Heart left ventricle (tissue), 16 donors: ENCODE data around the gene AQP11. TPM values are rescaled to one million over a fixed set of nuclear protein-coding genes. Genes with fewer than 3 reads are reported as not detected.

Experiments used
- ATAC-seq, 4 donors: fragments of 200-7000 bp; cut with Tn5 transposase; one replicate each; pipeline ENCODE4 v1.9.1; 2020 to 2022; ENCODE audit warnings: moderate library complexity in 4 of 4, mild to moderate bottlenecking in 3 of 4, moderate number of reproducible peaks in 1 of 4
- DNase-seq, 5 donors: peaks; one replicate each; pipeline ENCODE4 v3.0.0-alpha.2; 2020
- H3K27ac ChIP-seq, 12 donors: fragments of 200-600 bp; sonication (generic) in 4 of 12; one replicate each; pipeline versions ENCODE4 v1.5.0 to v1.8.0; 2016 to 2022; ENCODE audit warnings: mild to moderate bottlenecking in 2 of 12
- H3K27me3 ChIP-seq, 9 donors: fragments of 200-600 bp; sonication (generic) in 2 of 9; one replicate each; pipeline versions ENCODE4 v1.5.1 to v1.8.0; 2016 to 2022; ENCODE audit warnings: mild to moderate bottlenecking in 3 of 9
- H3K36me3 ChIP-seq, 9 donors: fragments of 200-600 bp; sonication (generic) in 2 of 9; one replicate each; pipeline versions ENCODE4 v1.5.0 to v1.8.0; 2018 to 2022; ENCODE audit warnings: mild to moderate bottlenecking in 2 of 9
- H3K4me1 ChIP-seq, 12 donors: fragments of 200-600 bp; sonication (generic) in 4 of 12; one replicate each; pipeline versions ENCODE4 v1.5.0 to v1.8.0; 2016 to 2022; ENCODE audit warnings: mild to moderate bottlenecking in 3 of 12
- H3K4me3 ChIP-seq, 12 donors: fragments of 200-600 bp; sonication (generic) in 4 of 12; one replicate each; pipeline versions ENCODE4 v1.5.0 to v1.8.0; 2017 to 2022; ENCODE audit warnings: mild to moderate bottlenecking in 9 of 12, moderate library complexity in 4 of 12
- H3K9me3 ChIP-seq, 12 donors: fragments of 200-600 bp; sonication (generic) in 4 of 12; one replicate each; pipeline versions ENCODE4 v1.5.0 to v1.8.0; 2016 to 2022; ENCODE audit warnings: mild to moderate bottlenecking in 1 of 12
- CTCF ChIP-seq, 12 donors: fragments of 200-600 bp; sonication (generic) in 4 of 12; IDR thresholded peaks; one replicate each; pipeline versions ENCODE4 v1.5.0 to v1.8.0; 2018 to 2022; ENCODE audit warnings: antibody characterized with exemption in 12 of 12, mild to moderate bottlenecking in 5 of 12
- POLR2A ChIP-seq, 2 donors: fragments of 450-650 bp; IDR thresholded peaks; one replicate each; pipeline ENCODE4 v1.6.1; 2017; ENCODE audit warnings: antibody characterized with exemption in 2 of 2, mild to moderate bottlenecking in 2 of 2, moderate library complexity in 2 of 2
- WGBS, 4 donors: extraction: QIAGEN DNeasy Blood & Tissue Kit in 2 of 4; methylation state at CpG; one replicate each; pipeline versions ENCODE4 v1.1.5 to v1.1.7; 2013 to 2018; 5-methylcytosine and 5-hydroxymethylcytosine counted together
- intact Hi-C, 10 donors: fragments of 100-400 bp; cut with DNase I; formaldehyde crosslinking; loops; one replicate each; pipeline versions ENCODE4 v1.11.1 to v1.14.2; 2022
- long read RNA-seq, 3 donors: library from polyadenylated mRNA; unstranded; transcript quantifications; one replicate each; pipeline ENCODE4 v2.0.0, GENCODE V29; 2020 to 2021
- polyA plus RNA-seq, 2 donors: library from polyadenylated mRNA; stranded (reverse); fragments of 200-250 nt; gene quantifications; one replicate each; pipeline ENCODE4 v1.2.3, GENCODE V29; 2013
- total RNA-seq, 9 donors: library from RNA; depleted of rRNA in 2 of 9; stranded (reverse); fragments of >200 nt in 2 of 9; fragmentation: NEBNext Ultra II Directional in 3 of 9; extraction: Animal tissue kit (Norgen Biotek cat#: 25700) in 3 of 9; gene quantifications; one replicate each; pipeline versions ENCODE4 v1.1.0 to v1.2.4, GENCODE V29; 2016 to 2023
- donor health status: ischemic (EF 13 %, LVEDD 7.1; RV severe dilation, severe dysfunction).
- donor health status: healthy with polysubstance abuse.
- donor health status: DM: no; HTN: yes; CAD: no.
- donor health status: DM: no; HTN: no; CAD: no.
- donor health status: ischemic (EF 25% LVEDD 6.9; RV normal size, moderate dysfunction).
- donor health status: ischemic (EF 25% LVEDD 5.7; RV mildly dilated, moderate dysfunction).
- donor health status: healthy.
- donor health status: DM: yes; HTN: yes; CAD: no.
- donor health status: ischemic (EF 35%, LVEDD 5.7; RV mildly dilated, moderate dysfunction).
- donor health status: nonischemic (EF 11% LVEDD 7.7; RV severe dilation, severe dysfunction).
- donor health status: DM: yes; HTN: yes; CAD: no.
- donor health status: PGD.
- donor health status: ischemic (EF 29% LVEDD 5.4; RV normal size, mild dysfunction).
- donor health status: nonischemic (EF 23%, LVEDD 6.1; RV moderate dilation, normal function).

The AQP11 gene, protein sequence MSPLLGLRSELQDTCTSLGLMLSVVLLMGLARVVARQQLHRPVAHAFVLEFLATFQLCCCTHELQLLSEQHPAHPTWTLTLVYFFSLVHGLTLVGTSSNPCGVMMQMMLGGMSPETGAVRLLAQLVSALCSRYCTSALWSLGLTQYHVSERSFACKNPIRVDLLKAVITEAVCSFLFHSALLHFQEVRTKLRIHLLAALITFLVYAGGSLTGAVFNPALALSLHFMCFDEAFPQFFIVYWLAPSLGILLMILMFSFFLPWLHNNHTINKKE
- total RNA-seq = 1 to 10 TPM in 5 of 9 donors, under 1 TPM in 4; 0.28 to 1.8 (median 1.2) TPM
- under 1 TPM; 0.27 to 0.72 TPM for polyA plus RNA-seq
- long read RNA-seq, donor 1, partial matches to known transcripts = 0 of 4 reads
- long read RNA-seq, donor 1, other reads (novel, unspliced or antisense) = 0 of 4 reads
- long read RNA-seq, donor 2, partial matches to known transcripts = 0 of 4 reads
- long read RNA-seq, donor 2, other reads (novel, unspliced or antisense) = 0 of 4 reads
- long read RNA-seq, donor 3, transcript AQP11-201 (3 exons, 2,152 nt) = major isoform, 7 of 10 reads
- long read RNA-seq, donor 3, partial matches to known transcripts = 0 of 10 reads
- long read RNA-seq, donor 3, other reads (novel, unspliced or antisense) = 1 of 10 reads

DNA sequence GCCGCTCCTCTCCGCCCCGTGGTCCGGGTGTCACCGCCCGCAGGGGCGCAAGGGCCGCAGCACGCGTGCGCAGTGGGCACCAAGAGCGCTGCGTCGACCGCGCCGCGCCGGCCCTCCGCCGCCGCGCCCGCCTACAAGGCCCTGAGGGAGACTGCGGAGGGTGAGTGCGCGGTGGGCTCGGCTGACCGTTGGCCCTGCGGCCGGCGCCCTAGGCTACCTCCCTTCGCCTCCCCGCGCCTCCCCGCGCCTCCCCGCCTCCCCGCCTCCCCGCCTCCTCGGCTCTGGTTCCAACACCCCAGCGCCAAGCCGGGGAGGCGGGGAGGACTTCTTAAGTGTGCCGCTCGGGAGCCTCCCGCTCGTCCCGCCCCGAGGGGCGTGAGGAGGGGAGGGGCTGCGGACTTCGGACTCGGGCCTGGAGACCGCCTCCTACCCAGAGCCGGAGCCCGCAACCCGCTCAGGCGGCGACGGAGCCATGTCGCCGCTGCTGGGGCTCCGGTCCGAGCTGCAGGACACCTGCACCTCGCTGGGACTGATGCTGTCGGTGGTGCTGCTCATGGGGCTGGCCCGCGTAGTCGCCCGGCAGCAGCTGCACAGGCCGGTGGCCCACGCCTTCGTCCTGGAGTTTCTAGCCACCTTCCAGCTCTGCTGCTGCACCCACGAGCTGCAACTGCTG lies at the start of gene AQP11:
Gene AQP11 (plus strand): TSS at position 433 of the 673 bp plus-strand sequence. CDS start 40 bp downstream, at position 473.
- WGBS, 4 donors = 0 to 1% (median 1%) methylated on average over 15 to 75 of the region's 75 CpGs
- intact Hi-C loops = no loop called here
- peak; percentile 83 to 97 (median 94) for ATAC-seq

GRCh38 chr11:77542296-77542695 lies 47.5 kb upstream of the AQP11 start:
- Histone ChIP-seq H3K36me3 (no peaks in the 10 kb centered on the region), H3K9me3 (no peaks in the 10 kb centered on the region), H3K4me1 (no peaks in the 10 kb centered on the region), H3K27ac (no peak overlapping the region), H3K4me3 (no peak overlapping the region), H3K27me3 (no peaks in the 10 kb centered on the region)
- TF ChIP-seq CTCF (IDR thresholded peaks at IDR 0.05) = no peak
- TF ChIP-seq POLR2A (IDR thresholded peaks at IDR 0.05) = no peak
- ATAC-seq = no peak
- no peak for DNase-seq
- WGBS, 4 donors = 67 to 83% (median 71%) methylated on average over 1 of the region's 1 CpG
- intact Hi-C loops = loop anchor here in 3 of 10 donors (5.0 to 10.0 kb wide), 2 partner anchors 345 to 417 kb away; partner anchors contain the start of gene MYO7A (in 2 of the 3)

More for the DNA sequence above, at the start of gene AQP11:
- TF ChIP-seq CTCF (IDR thresholded peaks at IDR 0.05) (peak in 1 of 12 donors; percentile 12), POLR2A (IDR thresholded peaks at IDR 0.05) (peak in 1 of 2 donors; percentile 4)
- Histone ChIP-seq H3K9me3 (no peaks in the 10 kb centered on the region), H3K27me3 (no peaks in the 10 kb centered on the region), H3K36me3 (no peaks in the 10 kb centered on the region), H3K27ac (peak within 1 kb of the TSS; percentile 15 to 93 (median 74)), H3K4me3 (peak within 1 kb of the TSS; percentile 42 to 97 (median 68)), H3K4me1 (peaks cover 0 to 20% (median 10%) of the 10 kb centered on the region in 12 donors)
- peak; percentile 83 to 91 (median 84) for DNase-seq

DNA sequence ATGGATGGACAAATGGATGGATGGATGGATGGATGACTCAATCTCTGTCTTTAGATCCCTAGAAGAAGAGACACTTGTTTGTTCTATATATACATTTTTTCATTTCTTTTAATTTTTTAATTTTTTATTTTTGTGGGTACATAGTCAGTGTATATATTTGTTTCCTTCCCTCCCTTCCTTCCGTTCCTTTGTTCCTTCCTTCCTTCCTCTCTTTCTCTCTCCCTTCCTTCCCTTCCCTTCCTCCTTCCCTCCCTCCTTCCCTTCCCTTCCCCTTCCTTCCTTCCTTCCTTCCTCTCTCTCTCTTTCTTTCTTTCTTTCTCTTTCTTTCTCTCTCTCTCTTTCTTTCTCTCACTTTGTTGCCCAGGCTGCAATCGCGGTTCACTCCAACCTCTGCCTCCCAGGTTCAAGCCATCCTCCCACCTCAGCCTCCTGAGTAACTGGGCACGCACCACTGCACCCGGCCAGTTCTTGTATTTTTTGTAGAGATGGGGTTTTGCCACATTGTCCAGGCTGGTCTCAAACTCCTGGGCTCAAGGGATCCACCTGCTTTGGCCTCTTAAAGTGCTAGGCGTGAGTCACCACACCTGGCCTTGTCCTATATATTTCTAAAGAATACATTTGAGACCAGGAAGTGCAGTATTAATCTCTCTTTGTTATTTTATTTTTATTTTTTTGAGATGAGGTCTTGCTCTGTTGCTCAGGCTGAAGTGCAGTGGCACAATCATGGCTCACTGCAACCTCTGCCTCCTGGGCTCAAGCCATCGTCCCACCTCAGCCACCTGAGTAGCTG lies 42.5 kb upstream of the AQP11 start:
- Histone ChIP-seq H3K36me3 (no peaks in the 10 kb centered on the region), H3K4me3 (no peak overlapping the region), H3K4me1 (peaks cover 0 to 9% (median 0%) of the 10 kb centered on the region in 12 donors), H3K27me3 (no peaks in the 10 kb centered on the region), H3K27ac (no peak overlapping the region), H3K9me3 (no peaks in the 10 kb centered on the region)
- DNase-seq = no peak
- WGBS, 4 donors = 88 to 91% (median 89%) methylated on average over 7 of the region's 7 CpGs
- TF ChIP-seq POLR2A (IDR thresholded peaks at IDR 0.05) (no peak), CTCF (IDR thresholded peaks at IDR 0.05) (no peak)
- intact Hi-C loops = loop anchor here in 8 of 10 donors (5.0 to 10.0 kb wide), 5 partner anchors 350 to 422 kb away; partner anchors contain the start of gene MYO7A (in 7 of the 8)
- no peak for ATAC-seq
